ENCODE measurements around the gene EPS15.
"Not testable (repeated sequence)": the region's sequence is repeated elsewhere in the genome, so short reads cannot be mapped to it uniquely, and the experiment has no call there.

GRCh38 chr1:51448844-51449454 lies 70.1 kb downstream of the EPS15 start:
- TF ChIP-seq CTCF (IDR thresholded peaks at IDR 0.05; ENCODE audit: control extremely low read depth in 1 of 3, insufficient read depth in 1 of 3, low read depth in 1 of 3, low read length in 3 of 3); BRCA1 (IDR thresholded peaks at IDR 0.05; ENCODE audit: low read depth, low read length); EZH2 (IDR thresholded peaks at IDR 0.05; ENCODE audit: low read depth, low read length, severe bottlenecking); NRF1 (IDR thresholded peaks at IDR 0.05; ENCODE audit: low read depth, low read length); HDAC2 (IDR thresholded peaks at IDR 0.05; ENCODE audit: borderline replicate concordance in 1 of 2, low read depth in 2 of 2, low read length in 2 of 2); EP300 (IDR thresholded peaks at IDR 0.05; ENCODE audit: borderline replicate concordance in 1 of 2, low read depth in 2 of 2, low read length in 2 of 2); NANOG (IDR thresholded peaks at IDR 0.05; ENCODE audit: insufficient read depth, low read depth, low read length, poor library complexity, severe bottlenecking); RBBP5 (IDR thresholded peaks at IDR 0.05; ENCODE audit: borderline replicate concordance, low read depth, low read length); POLR2A (IDR thresholded peaks at IDR 0.05; ENCODE audit: control extremely low read depth in 1 of 2, low read depth in 2 of 2, low read length in 2 of 2); POLR2AphosphoS5 (IDR thresholded peaks at IDR 0.05; ENCODE audit: low read depth, low read length); TBP (IDR thresholded peaks at IDR 0.05; ENCODE audit: low read depth, low read length): not testable (repeated sequence)

Measured in H1 (cell line).